SK-N-SH (cell line): ENCODE results near the gene MTPN. TPM values are rescaled to one million over a fixed set of nuclear protein-coding genes. Genes with fewer than 3 reads are reported as not detected.
A peak's percentile ranks its signal among the peaks of the same experiment; 100 is the strongest.

Experiments used
- CTCF ChIA-PET: fragments of 300-600, 350-600 bp; formaldehyde crosslinking; extraction: SDS; loops from one replicate; lab custom pipeline; 2021; lab: Yijun Ruan, JAX
- POLR2A ChIA-PET: fragments of 350-600 bp; sonication (Branson Sonifier 250); formaldehyde crosslinking; extraction: SDS; loops from one replicate; lab custom pipeline; 2020; ENCODE audit warnings: antibody characterized with exemption, inconsistent platforms; lab: Yijun Ruan, JAX
- DNase-seq: peaks from one replicate; pipeline ENCODE4 v3.0.0; 2012
- H2AFZ ChIP-seq: fragments of 200-600 bp; sonication (generic); 2 replicates; pipeline ENCODE4 v1.8.1; 2016; ENCODE audit warnings: antibody characterized with exemption, mild to moderate bottlenecking, low read depth
- H3F3A ChIP-seq: fragments of 200-600 bp; sonication (generic); replicated peaks from 2 replicates; pipeline ENCODE3; 2016; ENCODE audit warnings: antibody characterized with exemption, mild to moderate bottlenecking; ENCODE audit not compliant: insufficient read depth
- H3K27ac ChIP-seq, 2 experiments: fragments of 200-500 bp in 1 of 2; fragments of 200-600 bp in 1 of 2; sonication (Bioruptor generic) in 1 of 2; sonication (generic), shearing (Covaris generic) in 1 of 2; 2 replicates each; pipeline versions ENCODE4 v1.5.1 to v1.6.1; 2014 to 2016; ENCODE audit warnings: low read depth in 2 of 2, inconsistent platforms in 1 of 2, low read length in 1 of 2, mild to moderate bottlenecking in 1 of 2, mixed read lengths in 1 of 2
- H3K27me3 ChIP-seq: fragments of 200-600 bp; sonication (generic), shearing (Covaris generic); 2 replicates; pipeline ENCODE4 v1.6.1; 2016; ENCODE audit warnings: mixed run types; ENCODE audit not compliant: insufficient read depth
- H3K36me3 ChIP-seq, 2 experiments: fragments of 200-500 bp in 1 of 2; fragments of 200-600 bp in 1 of 2; sonication (Bioruptor generic) in 1 of 2; sonication (generic) in 1 of 2; replicated peaks in 1 of 2; 2 replicates each; pipeline versions ENCODE3 to v1.5.1; 2014 to 2016; ENCODE audit warnings: low read length in 1 of 2, mild to moderate bottlenecking in 1 of 2; ENCODE audit not compliant: insufficient read depth in 2 of 2, control insufficient read depth in 1 of 2
- H3K4me1 ChIP-seq, 2 experiments: fragments of 200-500 bp in 1 of 2; fragments of 200-600 bp in 1 of 2; sonication (Bioruptor generic) in 1 of 2; sonication (generic), shearing (Covaris generic) in 1 of 2; 2 replicates each; pipeline versions ENCODE4 v1.5.1 to v1.6.1; 2014 to 2016; ENCODE audit warnings: low read depth in 1 of 2, low read length in 1 of 2, mixed run types in 1 of 2; ENCODE audit not compliant: insufficient read depth in 2 of 2, control insufficient read depth in 1 of 2
- H3K4me2 ChIP-seq: fragments of 200-600 bp; sonication (generic), shearing (Covaris generic); 2 replicates; pipeline ENCODE4 v1.6.1; 2017; ENCODE audit warnings: mixed run types
- H3K4me3 ChIP-seq, 2 experiments: fragments of 200-500 bp in 1 of 2; fragments of 200-600 bp in 1 of 2; sonication (Bioruptor generic) in 1 of 2; sonication (generic), shearing (Covaris generic) in 1 of 2; 2 replicates each; pipeline versions ENCODE4 v1.5.1 to v1.8.1; 2014 to 2016; ENCODE audit warnings: low read depth in 2 of 2, inconsistent platforms in 1 of 2, low read length in 1 of 2, mild to moderate bottlenecking in 1 of 2, mixed read lengths in 1 of 2, moderate library complexity in 1 of 2
- H3K79me2 ChIP-seq: fragments of 200-600 bp; sonication (generic); 2 replicates; pipeline ENCODE4 v1.8.1; 2017; ENCODE audit warnings: mild to moderate bottlenecking; ENCODE audit not compliant: insufficient read depth
- H3K9ac ChIP-seq: fragments of 200-600 bp; sonication (generic); 2 replicates; pipeline ENCODE4 v1.6.1; 2017; ENCODE audit warnings: mixed run types
- H3K9me2 ChIP-seq: fragments of 200-600 bp; sonication (generic); 2 replicates; pipeline ENCODE4 v1.6.1; 2017; ENCODE audit warnings: mixed run types
- H3K9me3 ChIP-seq: fragments of 200-600 bp; sonication (generic); 2 replicates; pipeline ENCODE4 v1.6.1; 2017; ENCODE audit warnings: mixed run types, mild to moderate bottlenecking, moderate library complexity
- H4K20me1 ChIP-seq: fragments of 200-600 bp; sonication (generic); 2 replicates; pipeline ENCODE4 v1.6.1; 2017; ENCODE audit warnings: mild to moderate bottlenecking, mixed run types; ENCODE audit not compliant: insufficient read depth
- CHD2 ChIP-seq: fragments of 150-350 bp; IDR thresholded peaks from 2 replicates; pipeline ENCODE4 v1.6.1; 2018; ENCODE audit warnings: low read length; ENCODE audit not compliant: partially characterized antibody
- ELF1 ChIP-seq: IDR thresholded peaks from 2 replicates; pipeline ENCODE4 v1.4.0; 2012
- FOSL2 ChIP-seq: IDR thresholded peaks from 2 replicates; pipeline ENCODE4 v1.4.0; 2012; ENCODE audit warnings: low read depth, mild to moderate bottlenecking, moderate library complexity, borderline replicate concordance
- FOXJ3 ChIP-seq: sonication (generic); formaldehyde crosslinking; IDR thresholded peaks from 2 replicates; pipeline ENCODE4 v1.5.1; 2020; ENCODE audit warnings: mild to moderate bottlenecking, missing genetic modification reagents
- MEF2A ChIP-seq: IDR thresholded peaks from 2 replicates; pipeline ENCODE4 v1.4.0; 2012; ENCODE audit warnings: low read depth, borderline replicate concordance
- NFIC ChIP-seq: IDR thresholded peaks from 2 replicates; pipeline ENCODE4 v1.4.0; 2012; ENCODE audit warnings: borderline replicate concordance
- NRF1 ChIP-seq: IDR thresholded peaks from 2 replicates; pipeline ENCODE4 v1.6.1; 2012; ENCODE audit warnings: low read depth, mild to moderate bottlenecking, low read length
- RAD21 ChIP-seq: IDR thresholded peaks from 2 replicates; pipeline ENCODE4 v1.6.1; 2012; ENCODE audit warnings: mild to moderate bottlenecking, low read length
- RCOR1 ChIP-seq: fragments of 150-350 bp; IDR thresholded peaks from 2 replicates; pipeline ENCODE4 v1.6.1; 2017; ENCODE audit warnings: antibody characterized with exemption, low read length
- RFX5 ChIP-seq: IDR thresholded peaks from 2 replicates; pipeline ENCODE4 v1.6.1; 2012; ENCODE audit warnings: mild to moderate bottlenecking, improper control_type of control experiment, low read length
- SIN3A ChIP-seq: IDR thresholded peaks from 2 replicates; pipeline ENCODE4 v1.6.1; 2012; ENCODE audit warnings: low read depth, mild to moderate bottlenecking, low read length, moderate library complexity, borderline replicate concordance
- USF1 ChIP-seq: IDR thresholded peaks from 2 replicates; pipeline ENCODE4 v1.4.0; 2012; ENCODE audit warnings: low read depth, borderline replicate concordance
- YY1 ChIP-seq: IDR thresholded peaks from 2 replicates; pipeline ENCODE4 v1.4.0; 2012; ENCODE audit warnings: low read depth, mild to moderate bottlenecking
- ZBTB33 ChIP-seq: IDR thresholded peaks from 2 replicates; pipeline ENCODE4 v1.4.0; 2012; ENCODE audit warnings: low read depth, borderline replicate concordance
- WGBS: methylation state at CpG from one replicate; pipeline ENCODE4 v1.1.6; 2017; ENCODE audit warnings: low lambda C conversion rate; 5-methylcytosine and 5-hydroxymethylcytosine counted together
- polyA plus RNA-seq, 3 experiments: library from polyadenylated mRNA; depleted of rRNA; stranded (reverse); fragments of >200 nt; gene quantifications; 2 replicates each; pipeline ENCODE4 v1.2.3, GENCODE V29; 2012
- TF ChIP-seq, protein P1 (sequence below): IDR thresholded peaks from 2 replicates; pipeline ENCODE4 v1.6.1; 2012; ENCODE audit warnings: mild to moderate bottlenecking, low read depth, low read length, moderate library complexity

Gene MTPN
- polyA plus RNA-seq, 1 of the 3 experiments (the other 2 are of a cell fraction): 135 TPM

GRCh38 chr7:135978624-135979023, 1.5 kb upstream of the MTPN start:
- CTCF ChIA-PET: interaction anchor here (0.9 to 2.1 kb wide), 3 partner anchors 15 to 307 kb away, joined by 3 to 5 read pairs (median 4); no protein-coding TSS in a partner anchor
- Histone ChIP-seq H3K4me1 (peaks cover 18 to 30% of the 10 kb centered on the region in 2 experiments), H3K9ac (no peak overlapping the region), H2AFZ (no peak overlapping the region), H3K4me2 (no peak overlapping the region), H4K20me1 (peaks cover 29% of the 10 kb centered on the region), H3K79me2 (peaks cover 36% of the 10 kb centered on the region), H3K27ac (peak overlapping the region in 1 of 2 experiments; percentile 93; a peak in 1 of 4 replicates), H3K9me2 (no peaks in the 10 kb centered on the region), H3K4me3 (no peak overlapping the region), H3K9me3 (no peaks in the 10 kb centered on the region), H3K36me3 (peaks cover 15% of the 10 kb centered on the region in 2 experiments), H3F3A (peaks cover 27% of the 10 kb centered on the region), H3K27me3 (no peaks in the 10 kb centered on the region)
- TF ChIP-seq ZBTB33: no peak
- TF ChIP-seq RCOR1: no peak
- no peak for TF ChIP-seq NRF1
- no peak for TF ChIP-seq FOSL2
- TF ChIP-seq MEF2A: no peak
- TF ChIP-seq SIN3A: no peak
- TF ChIP-seq RFX5: no peak
- TF ChIP-seq CHD2: no peak
- TF ChIP-seq FOXJ3 (CRISPR knock-in tag): no peak
- no peak for TF ChIP-seq NFIC
- DNase-seq: no peak
- POLR2A ChIA-PET: no interaction called here
- 93% methylated on average over 4 of the region's 4 CpGs for WGBS

- H3K9me3 ChIP-seq: no peaks in the 10 kb centered on the region
- peak overlapping the region; percentile 71 to 97 for H3K4me3 ChIP-seq
- H3K9ac ChIP-seq: no peak overlapping the region; the same call in 1 of the 2 replicates
- H3K79me2 ChIP-seq: peaks cover 45% of the 10 kb centered on the region
- WGBS: 57% methylated on average over 6 of the region's 6 CpGs
- peak overlapping the region; percentile 83 for H3K4me2 ChIP-seq
- DNase-seq: no peak
- CTCF ChIA-PET: interaction anchor here (0.9 to 2.1 kb wide), 2 partner anchors 16 to 32 kb away, joined by 3 to 5 read pairs; no protein-coding TSS in a partner anchor
- H2AFZ ChIP-seq: peak overlapping the region; percentile 84
- peaks cover 23 to 24% of the 10 kb centered on the region in 2 experiments for H3K36me3 ChIP-seq
- H4K20me1 ChIP-seq: peaks cover 38% of the 10 kb centered on the region
- peak overlapping the region; percentile 77 to 85; a peak in 3 of 4 replicates for H3K27ac ChIP-seq
- POLR2A ChIA-PET: no interaction called here
- H3K4me1 ChIP-seq: peaks cover 18 to 30% of the 10 kb centered on the region in 2 experiments
- no peaks in the 10 kb centered on the region for H3K27me3 ChIP-seq
- H3F3A ChIP-seq: peaks cover 27% of the 10 kb centered on the region
- H3K9me2 ChIP-seq: no peaks in the 10 kb centered on the region
- TF ChIP-seq, protein P1, sequence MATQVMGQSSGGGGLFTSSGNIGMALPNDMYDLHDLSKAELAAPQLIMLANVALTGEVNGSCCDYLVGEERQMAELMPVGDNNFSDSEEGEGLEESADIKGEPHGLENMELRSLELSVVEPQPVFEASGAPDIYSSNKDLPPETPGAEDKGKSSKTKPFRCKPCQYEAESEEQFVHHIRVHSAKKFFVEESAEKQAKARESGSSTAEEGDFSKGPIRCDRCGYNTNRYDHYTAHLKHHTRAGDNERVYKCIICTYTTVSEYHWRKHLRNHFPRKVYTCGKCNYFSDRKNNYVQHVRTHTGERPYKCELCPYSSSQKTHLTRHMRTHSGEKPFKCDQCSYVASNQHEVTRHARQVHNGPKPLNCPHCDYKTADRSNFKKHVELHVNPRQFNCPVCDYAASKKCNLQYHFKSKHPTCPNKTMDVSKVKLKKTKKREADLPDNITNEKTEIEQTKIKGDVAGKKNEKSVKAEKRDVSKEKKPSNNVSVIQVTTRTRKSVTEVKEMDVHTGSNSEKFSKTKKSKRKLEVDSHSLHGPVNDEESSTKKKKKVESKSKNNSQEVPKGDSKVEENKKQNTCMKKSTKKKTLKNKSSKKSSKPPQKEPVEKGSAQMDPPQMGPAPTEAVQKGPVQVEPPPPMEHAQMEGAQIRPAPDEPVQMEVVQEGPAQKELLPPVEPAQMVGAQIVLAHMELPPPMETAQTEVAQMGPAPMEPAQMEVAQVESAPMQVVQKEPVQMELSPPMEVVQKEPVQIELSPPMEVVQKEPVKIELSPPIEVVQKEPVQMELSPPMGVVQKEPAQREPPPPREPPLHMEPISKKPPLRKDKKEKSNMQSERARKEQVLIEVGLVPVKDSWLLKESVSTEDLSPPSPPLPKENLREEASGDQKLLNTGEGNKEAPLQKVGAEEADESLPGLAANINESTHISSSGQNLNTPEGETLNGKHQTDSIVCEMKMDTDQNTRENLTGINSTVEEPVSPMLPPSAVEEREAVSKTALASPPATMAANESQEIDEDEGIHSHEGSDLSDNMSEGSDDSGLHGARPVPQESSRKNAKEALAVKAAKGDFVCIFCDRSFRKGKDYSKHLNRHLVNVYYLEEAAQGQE: no peak
- TF ChIP-seq ELF1 (no peak), YY1 (no peak), RAD21 (no peak), USF1 (no peak), MEF2A (no peak)
Measured at GRCh38 chr7:135977742-135978066, 545 bp upstream of the MTPN start.
